Lung (tissue), 12 donors: ENCODE data around the gene C1QTNF5. TPM values are rescaled to one million over a fixed set of nuclear protein-coding genes. Genes with fewer than 3 reads are reported as not detected.

ENCODE experiments used
- ATAC-seq: fragments of 200-7000 bp; cut with Tn5 transposase; one replicate; pipeline ENCODE4 v1.9.1; 2020; ENCODE audit warnings: moderate number of reproducible peaks; ENCODE audit not compliant: insufficient read depth, low FRiP score
- DNase-seq, 3 donors: peaks; one replicate each; pipeline ENCODE4 v3.0.0-alpha.2; 2013 to 2017
- H3K27ac ChIP-seq, 2 donors: one replicate each; pipeline ENCODE4 v1.5.1; 2013; ENCODE audit warnings: mild to moderate bottlenecking in 2 of 2, moderate library complexity in 2 of 2, control low read depth in 1 of 2, inconsistent platforms in 1 of 2, low read depth in 1 of 2, low read length in 1 of 2
- H3K27me3 ChIP-seq, 3 donors: one replicate each; pipeline ENCODE4 v1.5.1; 2013; ENCODE audit warnings: low read length in 2 of 3; ENCODE audit not compliant: control insufficient read depth in 3 of 3, insufficient read depth in 3 of 3
- H3K36me3 ChIP-seq, 4 donors: one replicate each; pipeline ENCODE4 v1.5.1; 2013; ENCODE audit warnings: low read length in 4 of 4, mild to moderate bottlenecking in 1 of 4, moderate library complexity in 1 of 4; ENCODE audit not compliant: control insufficient read depth in 4 of 4, insufficient read depth in 4 of 4
- H3K4me1 ChIP-seq, 5 donors: one replicate each; pipeline ENCODE4 v1.5.1; 2013; ENCODE audit warnings: low read length in 5 of 5, mild to moderate bottlenecking in 2 of 5, moderate library complexity in 1 of 5; ENCODE audit not compliant: control insufficient read depth in 5 of 5, insufficient read depth in 5 of 5
- H3K4me3 ChIP-seq: one replicate; pipeline ENCODE4 v1.5.1; 2013; ENCODE audit warnings: mild to moderate bottlenecking, control low read depth, moderate library complexity
- H3K9ac ChIP-seq, 2 donors: one replicate each; pipeline ENCODE4 v1.5.1; 2013; ENCODE audit warnings: low read length in 2 of 2, control low read depth in 1 of 2; ENCODE audit not compliant: insufficient read depth in 1 of 2
- H3K9me3 ChIP-seq, 4 donors: one replicate each; pipeline ENCODE4 v1.5.1; 2013; ENCODE audit warnings: low read length in 3 of 4, mild to moderate bottlenecking in 1 of 4, moderate library complexity in 1 of 4; ENCODE audit not compliant: control insufficient read depth in 4 of 4, insufficient read depth in 3 of 4
- CTCF ChIP-seq: IDR thresholded peaks from 2 replicates; pipeline ENCODE4 v1.5.1; 2012; ENCODE audit warnings: mild to moderate bottlenecking; ENCODE audit errors: control extremely low read depth, extremely low read depth
- WGBS, 2 donors: extraction: QIAGEN DNeasy Blood & Tissue Kit; methylation state at CpG; one replicate each; pipeline ENCODE4 v1.1.7; 2013; 5-methylcytosine and 5-hydroxymethylcytosine counted together
- polyA plus RNA-seq, 2 donors: library from polyadenylated mRNA; stranded (reverse); fragments of 200-250 nt; gene quantifications; one replicate each; pipeline ENCODE4 v1.2.1, GENCODE V29; 2013
- total RNA-seq, 2 donors: library from RNA; depleted of rRNA in 1 of 2; stranded (reverse); fragments of >200 nt in 1 of 2; gene quantifications; one replicate each; pipeline ENCODE4 v1.2.1, GENCODE V29; 2014 to 2021
- donor health status: control.
- donor health status: control.
- donor health status: Bipolar disorder and iron deficiency.
- donor health status: healthy.
- donor health status: DM: yes; HTN: yes; CAD: no.

C1QTNF5 gene
- total and polyA plus RNA-seq, 4 donors: 20.2 to 34.9 (median 28.3) TPM

DNA sequence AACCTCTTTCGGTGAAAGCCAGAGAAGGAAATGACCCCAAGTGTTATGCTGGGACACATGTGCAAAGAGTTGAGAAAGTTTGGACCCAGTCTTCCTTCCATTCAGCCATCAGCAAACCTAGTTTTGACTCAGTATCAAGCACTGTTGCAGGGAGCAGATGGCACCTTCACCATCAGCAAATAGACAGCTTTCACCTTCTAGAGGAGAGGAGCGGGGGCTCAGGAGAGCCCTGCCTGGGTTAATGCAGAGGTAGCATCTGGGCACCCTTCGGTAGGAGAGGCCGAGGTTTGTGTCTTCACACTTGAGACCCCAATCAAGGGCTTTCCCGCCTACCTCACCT, 22.0 kb upstream of the C1QTNF5 start:
- Histone ChIP-seq H3K9me3 (no peaks in the 10 kb centered on the region), H3K9ac (no peak overlapping the region), H3K27me3 (peaks cover 0 to 16% (median 9%) of the 10 kb centered on the region in 3 donors), H3K4me3 (no peak overlapping the region), H3K4me1 (peaks cover 0 to 15% (median under 1%) of the 10 kb centered on the region in 5 donors), H3K36me3 (no peaks in the 10 kb centered on the region), H3K27ac (peak overlapping the region in 1 of 2 donors; percentile 95)
- WGBS, 2 donors: 93 to 95% methylated on average over 5 of the region's 5 CpGs
- ATAC-seq (no peak), DNase-seq (no peak)
- no peak for TF ChIP-seq CTCF

DNA sequence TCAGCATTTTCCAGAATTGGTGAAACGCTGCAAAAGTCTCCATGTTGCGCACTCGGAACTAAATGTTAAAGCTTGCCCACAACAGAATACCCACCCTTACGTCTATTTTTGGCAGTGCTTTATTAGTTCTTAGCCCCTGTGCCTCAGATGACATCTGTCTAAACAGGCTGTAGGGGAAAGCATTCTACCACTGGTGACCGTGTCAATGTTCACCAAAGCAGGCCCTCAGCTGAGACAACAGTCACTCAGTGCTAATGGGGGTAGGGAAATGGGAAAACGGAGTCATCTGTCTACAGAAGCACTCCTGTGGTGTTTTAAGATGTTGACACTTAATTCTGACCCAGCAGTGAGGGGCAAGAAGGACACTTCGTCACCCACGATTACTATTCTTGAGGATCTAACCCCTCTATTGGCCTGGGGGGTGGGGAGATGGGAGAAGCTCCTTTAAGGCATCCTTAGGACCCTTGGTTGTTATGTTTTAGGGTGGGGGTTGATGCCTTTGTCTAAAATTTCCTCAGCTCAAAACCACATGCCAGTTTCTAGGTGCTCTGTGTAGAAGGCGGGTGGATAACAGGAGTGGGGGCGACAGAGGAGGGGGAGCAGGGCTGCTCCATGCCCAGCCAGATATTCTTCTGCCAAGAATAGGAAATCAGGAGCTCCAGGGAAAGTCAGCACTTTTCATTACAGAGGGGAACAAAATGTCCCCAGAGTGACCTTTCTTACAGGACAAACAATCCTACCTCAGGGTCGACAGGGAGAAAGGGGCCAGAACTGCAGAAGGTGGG, 21.4 kb upstream of the C1QTNF5 start:
- H3K4me3 ChIP-seq: no peak overlapping the region
- no peaks in the 10 kb centered on the region for H3K9me3 ChIP-seq
- WGBS, 2 donors: 80 to 87% methylated on average over 11 of the region's 11 CpGs
- H3K27me3 ChIP-seq: peaks cover 0 to 16% (median 9%) of the 10 kb centered on the region in 3 donors
- no peaks in the 10 kb centered on the region for H3K36me3 ChIP-seq
- ATAC-seq (no peak), DNase-seq (no peak)
- no peak overlapping the region for H3K9ac ChIP-seq
- peaks cover 0 to 15% (median 0%) of the 10 kb centered on the region in 5 donors for H3K4me1 ChIP-seq
- TF ChIP-seq CTCF: no peak
- H3K27ac ChIP-seq: peak overlapping the region in 1 of 2 donors; percentile 95

DNA sequence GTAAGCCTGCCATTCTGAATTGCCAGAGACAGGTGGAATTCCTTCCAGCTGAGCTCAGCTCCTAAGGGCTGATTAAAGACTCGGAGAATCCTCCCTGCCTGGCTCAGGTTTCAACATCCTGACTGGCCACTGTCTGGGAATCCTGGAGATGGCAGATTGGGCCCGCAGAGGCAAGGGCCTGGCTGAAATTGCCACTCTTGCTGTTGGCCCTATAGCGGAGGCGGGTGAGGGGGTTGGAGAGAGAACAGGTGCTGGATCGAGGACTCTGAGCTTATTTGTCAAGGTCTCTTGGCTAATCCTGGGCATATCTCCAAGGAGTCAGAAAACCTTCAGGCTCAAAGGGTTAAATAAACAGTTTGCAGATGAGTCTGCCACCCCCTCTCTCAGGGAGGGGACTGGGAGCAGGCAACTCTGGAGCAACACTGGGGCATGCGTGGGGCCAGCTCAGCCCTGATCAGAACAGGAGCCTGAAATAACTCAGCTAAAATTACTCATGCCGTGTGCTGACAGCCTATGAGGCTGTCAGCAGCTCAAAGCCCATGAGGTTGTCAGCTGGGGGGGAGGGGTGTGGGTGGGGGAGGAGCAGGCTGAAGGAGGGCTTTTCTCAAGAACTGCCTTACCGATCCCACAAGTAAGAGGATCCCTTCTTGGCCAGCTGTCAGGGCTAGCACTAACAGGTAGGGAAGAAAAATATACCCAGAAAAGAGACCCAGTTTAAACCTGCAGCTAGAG, 20.5 kb upstream of the C1QTNF5 start:
- H3K36me3 ChIP-seq: no peaks in the 10 kb centered on the region
- peaks cover 0 to 15% (median 0%) of the 10 kb centered on the region in 5 donors for H3K4me1 ChIP-seq
- H3K9me3 ChIP-seq: no peaks in the 10 kb centered on the region
- no peak overlapping the region for H3K4me3 ChIP-seq
- WGBS, 2 donors: 53 to 75% methylated on average over 8 of the region's 8 CpGs
- peak overlapping the region; percentile 41 to 95 for H3K27ac ChIP-seq
- H3K9ac ChIP-seq: no peak overlapping the region
- TF ChIP-seq CTCF: no peak
- peaks cover 0 to 16% (median 9%) of the 10 kb centered on the region in 3 donors for H3K27me3 ChIP-seq
- peak; percentile 39 to 64 (median 42) for DNase-seq
- peak; percentile 60 for ATAC-seq
